BLaER1 treated with 17β-estradiol and CSF1 and Interleukin-3, amounts not matched to agents 10 nM and 100 nM (cell line): ENCODE data around the gene PLEKHA3.

ENCODE experiments used
- H3K27ac ChIP-seq, 11 experiments: shearing (Covaris generic); formaldehyde crosslinking; 2 replicates each; pipeline ENCODE4 v1.8.1; 2022
- H3K27me3 ChIP-seq, 11 experiments: shearing (Covaris generic); formaldehyde crosslinking; 2 replicates each; pipeline ENCODE4 v1.8.1; 2022
- H3K36me3 ChIP-seq, 11 experiments: shearing (Covaris generic); formaldehyde crosslinking; 2 replicates each; pipeline ENCODE4 v1.8.1; 2022
- H3K4me1 ChIP-seq, 10 experiments: shearing (Covaris generic); formaldehyde crosslinking; 2 replicates each; pipeline ENCODE4 v1.8.1; 2022
- H3K4me2 ChIP-seq, 11 experiments: shearing (Covaris generic); formaldehyde crosslinking; 2 replicates each; pipeline ENCODE4 v1.8.1; 2022
- H3K4me3 ChIP-seq, 10 experiments: shearing (Covaris generic); formaldehyde crosslinking; 2 replicates each; pipeline ENCODE4 v1.8.1; 2022
- H3K9ac ChIP-seq, 11 experiments: shearing (Covaris generic); formaldehyde crosslinking; 2 replicates each; pipeline ENCODE4 v1.8.1; 2022
- H3K9me3 ChIP-seq, 11 experiments: shearing (Covaris generic); formaldehyde crosslinking; replicated peaks in 1 of 11; 2 replicates each; pipeline ENCODE4 v1.8.1; 2022
- H4K20me1 ChIP-seq, 11 experiments: shearing (Covaris generic); formaldehyde crosslinking; 2 replicates each; pipeline ENCODE4 v1.8.1; 2022
- Cebpa-rat ChIP-seq, 11 experiments: shearing (Covaris generic); IDR thresholded peaks; 2 replicates each; pipeline ENCODE4 v1.8.1; 2022

The PLEKHA3 gene

GRCh38 chr2:178506949-178507348 is 26.7 kb downstream of the PLEKHA3 start:
- no peak overlapping the region for H3K4me3 ChIP-seq
- no peaks in the 10 kb centered on the region for H3K9me3 ChIP-seq
- H3K27ac ChIP-seq = no peak overlapping the region
- H3K9ac ChIP-seq = no peak overlapping the region
- no peaks in the 10 kb centered on the region for H3K4me1 ChIP-seq
- no peak overlapping the region for H3K4me2 ChIP-seq
- H3K27me3 ChIP-seq = no peaks in the 10 kb centered on the region
- no peaks in the 10 kb centered on the region for H4K20me1 ChIP-seq
- TF ChIP-seq Cebpa-rat (IDR thresholded peaks at IDR 0.05) = no peak
- H3K36me3 ChIP-seq = peaks cover 53 to 93% (median 77%) of the 10 kb centered on the region in 11 experiments

- Histone ChIP-seq H3K9me3 (0 out of 22 replicates have a peak, but pooled peaks cover 0 to 8% (median 0%) of the 10 kb centered on the region in 11 experiments), H3K9ac (no peak overlapping the region), H3K36me3 (peaks cover 51 to 93% (median 74%) of the 10 kb centered on the region in 11 experiments), H3K4me1 (no peaks in the 10 kb centered on the region), H3K27ac (no peak overlapping the region), H4K20me1 (no peaks in the 10 kb centered on the region), H3K4me2 (no peak overlapping the region), H3K4me3 (no peak overlapping the region), H3K27me3 (no peaks in the 10 kb centered on the region)
- TF ChIP-seq Cebpa-rat (IDR thresholded peaks at IDR 0.05) = no peak
These were observed 28.4 kb downstream of the PLEKHA3 start for GRCh38 chr2:178508646-178509045.

GRCh38 chr2:178510384-178510783 is 30.1 kb downstream of the PLEKHA3 start:
- no peaks in the 10 kb centered on the region for H3K27me3 ChIP-seq
- no peaks in the 10 kb centered on the region for H4K20me1 ChIP-seq
- H3K9ac ChIP-seq = no peak overlapping the region
- no peak overlapping the region for H3K27ac ChIP-seq
- peaks cover 0 to 10% (median 0%) of the 10 kb centered on the region in 10 experiments; a peak in 6 of 20 replicates for H3K4me1 ChIP-seq
- peaks cover 42 to 93% (median 64%) of the 10 kb centered on the region in 11 experiments for H3K36me3 ChIP-seq
- H3K9me3 ChIP-seq = 0 out of 22 replicates have a peak, but pooled peaks cover 0 to 8% (median 0%) of the 10 kb centered on the region in 11 experiments
- TF ChIP-seq Cebpa-rat (IDR thresholded peaks at IDR 0.05) = no peak
- no peak overlapping the region for H3K4me2 ChIP-seq
- no peak overlapping the region for H3K4me3 ChIP-seq

- Histone ChIP-seq H3K27ac (no peak overlapping the region), H3K9me3 (0 out of 22 replicates have a peak, but pooled peaks cover 0 to 8% (median 0%) of the 10 kb centered on the region in 11 experiments)
These were observed 32.2 kb downstream of the PLEKHA3 start for GRCh38 chr2:178512484-178512883.

GRCh38 chr2:178513876-178514275 is 33.6 kb downstream of the PLEKHA3 start:
- Histone ChIP-seq H4K20me1 (no peaks in the 10 kb centered on the region), H3K4me1 (peaks cover 0 to 10% (median 0%) of the 10 kb centered on the region in 10 experiments; a peak in 6 of 20 replicates), H3K27me3 (no peaks in the 10 kb centered on the region), H3K9ac (no peak overlapping the region), H3K4me3 (no peak overlapping the region), H3K9me3 (0 out of 22 replicates have a peak, but pooled peaks cover 0 to 8% (median 0%) of the 10 kb centered on the region in 11 experiments), H3K4me2 (no peak overlapping the region), H3K27ac (no peak overlapping the region), H3K36me3 (peaks cover 45 to 88% (median 60%) of the 10 kb centered on the region in 11 experiments)
- no peak for TF ChIP-seq Cebpa-rat (IDR thresholded peaks at IDR 0.05)

More at GRCh38 chr2:178512484-178512883, 32.2 kb downstream of the PLEKHA3 start:
- no peak overlapping the region for H3K9ac ChIP-seq
- H3K4me2 ChIP-seq = no peak overlapping the region
- no peaks in the 10 kb centered on the region for H3K27me3 ChIP-seq
- peaks cover 0 to 10% (median 0%) of the 10 kb centered on the region in 10 experiments; a peak in 6 of 20 replicates for H3K4me1 ChIP-seq
- no peak for TF ChIP-seq Cebpa-rat (IDR thresholded peaks at IDR 0.05)
- peaks cover 31 to 83% (median 54%) of the 10 kb centered on the region in 11 experiments for H3K36me3 ChIP-seq
- no peaks in the 10 kb centered on the region for H4K20me1 ChIP-seq
- H3K4me3 ChIP-seq = no peak overlapping the region

- Histone ChIP-seq H4K20me1 (no peaks in the 10 kb centered on the region), H3K4me3 (no peak overlapping the region), H3K27me3 (no peaks in the 10 kb centered on the region), H3K36me3 (peaks cover 45 to 81% (median 59%) of the 10 kb centered on the region in 11 experiments), H3K4me1 (peaks cover 0 to 10% (median 0%) of the 10 kb centered on the region in 10 experiments; a peak in 6 of 20 replicates), H3K9me3 (0 out of 22 replicates have a peak, but pooled peaks cover 0 to 8% (median 0%) of the 10 kb centered on the region in 11 experiments), H3K4me2 (peak overlapping the region in 2 of 11 experiments; percentile 8 to 30; a peak in 2 of 22 replicates), H3K9ac (no peak overlapping the region), H3K27ac (no peak overlapping the region)
- no peak for TF ChIP-seq Cebpa-rat (IDR thresholded peaks at IDR 0.05)
These were observed 34.4 kb downstream of the PLEKHA3 start for GRCh38 chr2:178514664-178515063.

DNA sequence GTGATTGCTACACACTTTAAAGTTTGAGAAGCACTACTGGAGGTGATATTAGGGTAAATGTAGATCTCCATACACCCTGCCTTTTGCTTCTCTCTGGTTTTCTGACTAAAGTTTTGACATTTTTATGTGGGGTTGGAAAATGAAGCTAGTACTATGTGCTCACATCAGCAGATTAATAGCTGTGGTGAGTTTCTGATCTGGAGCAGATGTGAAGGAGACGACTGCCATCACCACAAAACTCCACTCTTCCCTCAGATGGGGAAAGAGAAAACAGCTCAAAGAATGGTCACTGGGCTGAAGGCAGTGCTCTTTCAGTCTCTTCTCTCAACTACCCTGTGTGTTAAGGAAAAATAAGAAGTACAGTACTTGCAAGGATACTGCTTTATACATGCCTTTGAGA is 37.2 kb downstream of the PLEKHA3 start:
- no peaks in the 10 kb centered on the region for H4K20me1 ChIP-seq
- peaks cover 0 to 7% (median 0%) of the 10 kb centered on the region in 11 experiments; a peak in 1 of 22 replicates for H3K9me3 ChIP-seq
- no peak overlapping the region for H3K4me3 ChIP-seq
- peaks cover 23 to 54% (median 34%) of the 10 kb centered on the region in 11 experiments for H3K36me3 ChIP-seq
- no peak overlapping the region for H3K4me2 ChIP-seq
- H3K27ac ChIP-seq = no peak overlapping the region
- peaks cover 0 to 10% (median 0%) of the 10 kb centered on the region in 10 experiments; a peak in 6 of 20 replicates for H3K4me1 ChIP-seq
- H3K9ac ChIP-seq = no peak overlapping the region
- no peak for TF ChIP-seq Cebpa-rat (IDR thresholded peaks at IDR 0.05)
- no peaks in the 10 kb centered on the region for H3K27me3 ChIP-seq

GRCh38 chr2:178521304-178522150 is 41.3 kb downstream of the PLEKHA3 start:
- H4K20me1 ChIP-seq = no peaks in the 10 kb centered on the region
- no peak for TF ChIP-seq Cebpa-rat (IDR thresholded peaks at IDR 0.05)
- no peak overlapping the region for H3K4me3 ChIP-seq
- peaks cover 0 to 6% (median 0%) of the 10 kb centered on the region in 11 experiments; a peak in 3 of 22 replicates for H3K9me3 ChIP-seq
- H3K36me3 ChIP-seq = peaks cover 13 to 26% (median 17%) of the 10 kb centered on the region in 11 experiments; a peak in 19 of 22 replicates
- no peaks in the 10 kb centered on the region for H3K27me3 ChIP-seq
- H3K9ac ChIP-seq = no peak overlapping the region
- peaks cover 0 to 7% (median 0%) of the 10 kb centered on the region in 10 experiments; a peak in 2 of 20 replicates for H3K4me1 ChIP-seq
- H3K4me2 ChIP-seq = no peak overlapping the region
- no peak overlapping the region for H3K27ac ChIP-seq
